ENCODE measurements around the gene MYO5C.
"Not testable (repeated sequence)": the region's sequence is repeated elsewhere in the genome, so short reads cannot be mapped to it uniquely, and the experiment has no call there.

MYO5C gene

DNA sequence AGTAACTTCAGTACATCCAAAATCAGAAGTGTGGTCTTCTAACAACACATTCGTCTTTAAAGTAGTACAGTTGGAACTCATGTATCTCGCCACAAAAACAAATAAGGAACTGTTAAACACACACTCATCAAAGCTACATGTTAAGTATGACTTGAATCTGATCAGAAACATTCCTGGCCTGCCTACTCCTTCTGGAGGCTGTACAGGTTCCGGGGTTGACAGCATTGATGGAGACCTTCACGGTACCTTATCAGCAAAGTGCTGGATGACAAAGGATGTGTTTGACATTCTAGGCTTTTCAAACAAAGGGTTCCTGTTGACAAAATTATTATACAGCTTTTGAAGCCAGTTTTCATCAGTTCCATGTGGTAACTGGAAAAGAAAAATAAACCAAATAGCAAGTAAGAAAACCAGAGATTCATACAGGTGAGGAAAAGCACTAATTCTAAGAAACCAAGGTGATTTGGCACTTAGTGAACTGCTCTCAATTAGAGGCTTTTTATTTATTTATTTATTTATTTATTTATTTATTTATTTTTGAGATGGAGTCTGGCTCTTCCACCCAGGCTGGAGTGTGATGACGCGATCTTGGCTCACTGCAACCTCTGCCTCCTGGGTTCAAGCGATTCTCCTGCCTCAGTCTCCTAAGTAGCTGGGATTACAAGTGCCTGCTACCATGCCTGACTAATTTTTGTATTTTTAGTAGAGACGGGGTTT is 44.3 kb downstream of the MYO5C start:
- in situ Hi-C loops (cut with HindIII; ENCODE audit: low sequenced_read_pairs): no loop called here

DNA sequence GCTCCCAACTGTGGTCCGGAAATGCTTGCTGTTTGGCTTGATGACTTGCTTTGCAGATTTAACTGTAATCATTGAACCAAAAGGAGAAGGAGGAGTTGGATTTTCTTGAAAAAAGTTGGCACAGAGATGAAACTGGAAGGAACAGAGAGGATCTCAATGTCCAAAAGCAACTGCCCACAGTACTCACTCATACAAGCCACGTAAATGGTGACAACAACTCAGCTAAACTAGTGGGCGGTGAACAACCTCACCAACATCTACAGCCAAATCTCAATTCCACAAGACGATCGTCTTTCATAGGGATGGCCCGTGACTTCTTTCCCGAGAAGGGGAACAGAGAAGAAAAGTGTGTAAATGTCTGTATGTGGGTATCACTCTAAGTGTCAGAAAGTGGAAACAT is 48.1 kb downstream of the MYO5C start:
- in situ Hi-C loops (cut with HindIII; ENCODE audit: low sequenced_read_pairs): no loop called here

- in situ Hi-C loops (cut with HindIII; ENCODE audit: low sequenced_read_pairs): no loop called here
Observed at GRCh38 chr15:52246686-52247431, 48.7 kb downstream of the MYO5C start.

GRCh38 chr15:52243697-52244555 is 51.7 kb downstream of the MYO5C start:
- in situ Hi-C loops (cut with HindIII; ENCODE audit: low sequenced_read_pairs): no loop called here

DNA sequence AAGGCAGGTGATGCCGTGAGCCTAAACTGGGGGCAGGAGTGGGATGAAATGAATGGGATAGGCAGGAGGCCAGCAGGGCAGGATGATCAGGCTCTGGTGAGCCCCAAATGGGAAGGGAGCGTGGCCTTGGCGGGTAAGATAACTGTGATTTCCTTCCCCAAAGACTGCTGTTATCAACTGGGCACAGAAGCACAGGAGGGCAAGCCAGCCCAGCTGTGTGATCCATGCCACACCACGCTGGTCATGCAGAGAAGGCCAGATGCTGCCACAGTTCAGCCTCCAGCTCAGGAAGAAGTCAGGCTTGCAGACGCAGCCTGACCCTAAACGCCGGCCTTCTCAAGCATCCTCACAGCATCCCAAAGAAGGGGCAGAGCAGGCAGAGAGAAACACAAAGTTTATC is 52.3 kb downstream of the MYO5C start:
- in situ Hi-C loops (cut with HindIII; ENCODE audit: low sequenced_read_pairs): no loop called here

DNA sequence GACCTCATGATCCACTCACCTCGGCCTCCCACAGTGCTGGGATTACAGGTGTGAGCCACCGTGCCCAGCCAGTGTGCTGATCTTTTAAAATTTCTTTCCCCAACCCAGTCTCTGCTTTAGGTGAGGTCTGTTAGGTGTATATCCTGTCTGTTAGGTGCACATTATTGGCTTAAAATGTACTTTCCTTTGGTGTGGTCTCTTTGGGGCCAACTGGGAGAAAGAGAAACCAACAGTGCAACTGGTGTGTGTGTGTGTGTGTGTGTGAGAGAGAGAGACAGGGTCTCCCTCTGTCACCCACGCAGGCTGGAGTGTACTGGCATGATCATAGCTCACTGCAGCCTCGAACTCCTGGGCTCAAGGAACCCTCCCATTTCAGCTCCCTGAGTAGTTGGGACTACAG is 54.1 kb downstream of the MYO5C start:
- in situ Hi-C loops (cut with HindIII; ENCODE audit: low sequenced_read_pairs): no loop called here

- in situ Hi-C loops (cut with HindIII; ENCODE audit: low sequenced_read_pairs): no loop called here
Observed at GRCh38 chr15:52240166-52240565, 55.4 kb downstream of the MYO5C start.

- in situ Hi-C loops (cut with HindIII; ENCODE audit: low sequenced_read_pairs): not testable (repeated sequence)
Observed at GRCh38 chr15:52238989-52239525, 56.5 kb downstream of the MYO5C start.

DNA sequence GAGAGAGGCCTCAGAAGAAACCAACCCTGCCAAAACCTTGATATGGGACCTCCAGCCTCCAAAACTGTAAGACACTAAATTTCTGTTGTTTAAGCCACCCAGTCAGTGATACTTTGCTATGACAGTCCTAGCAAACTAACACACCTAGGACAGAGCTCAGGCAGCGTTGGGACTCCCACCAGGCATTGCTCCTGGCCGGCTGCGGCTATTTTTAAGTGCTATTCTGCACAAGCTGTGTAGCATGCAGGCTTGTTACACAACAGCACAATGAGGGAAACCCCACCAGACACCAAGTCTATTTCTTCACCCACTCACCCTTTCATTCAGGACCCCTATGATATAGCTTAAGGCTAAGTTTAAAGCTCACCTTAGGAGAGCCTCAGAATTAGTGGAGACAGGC is 57.5 kb downstream of the MYO5C start:
- in situ Hi-C loops (cut with HindIII; ENCODE audit: low sequenced_read_pairs): no loop called here

DNA sequence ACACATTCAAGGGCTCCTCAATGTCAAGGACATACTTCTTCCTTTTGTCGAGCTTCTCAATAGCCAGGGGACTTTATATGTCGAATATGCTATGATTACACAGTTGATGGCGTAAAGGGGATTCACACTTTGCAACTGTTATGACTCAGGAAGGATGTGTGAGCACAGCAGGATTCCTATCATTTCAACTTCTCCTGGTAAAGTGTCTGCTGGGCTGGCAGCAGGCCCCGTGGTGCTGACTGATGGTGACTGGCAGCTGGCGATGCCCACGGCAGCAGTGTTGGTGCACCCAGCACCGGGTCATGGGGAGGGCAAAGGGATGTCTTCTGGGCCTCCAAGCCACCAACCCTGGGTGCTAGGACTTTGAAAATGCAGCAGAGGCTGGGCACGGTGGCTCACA is 59.6 kb downstream of the MYO5C start:
- in situ Hi-C loops (cut with HindIII; ENCODE audit: low sequenced_read_pairs): no loop called here

GRCh38 chr15:52234596-52235541 is 60.7 kb downstream of the MYO5C start:
- in situ Hi-C loops (cut with HindIII; ENCODE audit: low sequenced_read_pairs): no loop called here

DNA sequence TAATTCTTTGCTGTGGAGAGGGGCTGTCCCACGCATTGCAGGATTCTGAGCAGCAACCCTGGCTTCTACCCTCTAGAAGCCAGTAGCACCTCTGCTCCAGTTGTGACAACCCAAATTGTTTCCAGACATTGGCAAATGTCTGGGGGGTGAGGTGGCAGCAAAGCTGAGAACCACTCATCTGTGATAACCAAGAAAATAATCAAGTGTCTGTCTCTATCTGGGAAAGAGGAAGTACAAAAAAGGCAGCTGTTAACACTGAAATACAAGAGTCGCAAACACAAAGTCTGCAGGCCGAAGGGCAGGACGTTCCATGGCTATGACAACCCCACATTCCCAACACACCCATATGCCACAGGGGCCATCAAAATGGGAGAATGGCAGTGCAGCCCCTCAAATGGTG is 62.2 kb downstream of the MYO5C start:
- in situ Hi-C loops (cut with HindIII; ENCODE audit: low sequenced_read_pairs): no loop called here

DNA sequence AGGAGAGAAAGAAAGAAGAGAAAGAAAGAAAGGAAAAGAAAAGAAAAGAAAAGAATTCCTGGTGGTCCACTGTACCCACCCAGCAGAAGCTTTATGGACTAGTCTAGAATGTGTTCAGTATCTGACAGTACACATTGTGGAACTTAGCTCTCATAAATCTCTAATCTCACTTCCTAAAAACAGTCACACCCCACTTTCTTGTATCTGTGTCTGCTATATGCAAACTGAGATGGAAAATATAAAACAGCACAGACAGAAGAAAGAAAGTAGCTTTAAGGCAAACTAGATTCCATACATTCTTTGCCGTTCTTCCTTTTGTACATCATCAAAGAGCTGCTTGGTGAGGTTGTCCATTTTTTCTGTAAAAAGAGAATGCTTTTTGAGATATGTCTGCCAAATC is 63.3 kb downstream of the MYO5C start:
- in situ Hi-C loops (cut with HindIII; ENCODE audit: low sequenced_read_pairs): no loop called here

- in situ Hi-C loops (cut with HindIII; ENCODE audit: low sequenced_read_pairs): no loop called here
Observed at GRCh38 chr15:52230073-52230472, 65.5 kb downstream of the MYO5C start.

GRCh38 chr15:52228921-52229320 is 66.7 kb downstream of the MYO5C start:
- in situ Hi-C loops (cut with HindIII; ENCODE audit: low sequenced_read_pairs): no loop called here

- in situ Hi-C loops (cut with HindIII; ENCODE audit: low sequenced_read_pairs): no loop called here
Observed at GRCh38 chr15:52227456-52227855, 68.1 kb downstream of the MYO5C start.

- in situ Hi-C loops (cut with HindIII; ENCODE audit: low sequenced_read_pairs): no loop called here
Observed at GRCh38 chr15:52225230-52225629, 70.4 kb downstream of the MYO5C start.

GRCh38 chr15:52224211-52224610 is 71.4 kb downstream of the MYO5C start:
- in situ Hi-C loops (cut with HindIII; ENCODE audit: low sequenced_read_pairs): no loop called here

DNA sequence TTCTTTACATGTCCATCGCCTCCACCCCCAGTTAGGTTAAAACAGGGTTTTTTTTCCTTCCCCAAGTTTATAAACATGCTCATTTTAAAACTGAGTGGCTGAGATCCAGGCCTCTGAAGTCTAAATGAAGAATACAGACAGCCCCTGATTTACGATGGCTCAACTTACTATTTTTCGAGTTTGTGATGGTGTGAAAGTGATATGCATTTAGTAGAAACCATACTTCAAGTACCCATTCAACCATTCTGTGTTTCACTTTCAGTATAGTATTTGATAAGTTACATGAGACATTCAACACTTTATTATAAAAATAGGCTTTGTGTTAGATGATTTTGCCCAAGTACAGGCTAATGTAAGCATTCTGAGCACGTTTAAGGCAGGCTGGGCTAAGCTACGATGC is 73.9 kb downstream of the MYO5C start:
- in situ Hi-C loops (cut with HindIII; ENCODE audit: low sequenced_read_pairs): no loop called here

GRCh38 chr15:52220937-52221660 is 74.5 kb downstream of the MYO5C start:
- in situ Hi-C loops (cut with HindIII; ENCODE audit: low sequenced_read_pairs): no loop called here
